Thymus (tissue), 11 donors: Measurements from ENCODE around the gene SIRT7. TPM values are rescaled to one million over a fixed set of nuclear protein-coding genes. Genes with fewer than 3 reads are reported as not detected.

Experiments used
- DNase-seq, 9 donors: peaks; one replicate each; pipeline ENCODE4 v3.0.0-alpha.2; 2013; ENCODE audit warnings: low spot score in 9 of 9, low read depth in 6 of 9, missing footprints in 1 of 9
- H3K27ac ChIP-seq, 2 donors: one replicate each; pipeline ENCODE4 v1.5.1; 2013; ENCODE audit warnings: control low read depth in 1 of 2, low read depth in 1 of 2, low read length in 1 of 2, mild to moderate bottlenecking in 1 of 2, moderate library complexity in 1 of 2
- H3K27me3 ChIP-seq, 2 donors: one replicate each; pipeline ENCODE4 v1.5.1; 2013; ENCODE audit warnings: low read length in 1 of 2; ENCODE audit not compliant: control insufficient read depth in 2 of 2, insufficient read depth in 1 of 2
- H3K36me3 ChIP-seq, 2 donors: one replicate each; pipeline ENCODE4 v1.5.1; 2013; ENCODE audit warnings: low read length in 1 of 2, mild to moderate bottlenecking in 1 of 2, moderate library complexity in 1 of 2; ENCODE audit not compliant: control insufficient read depth in 2 of 2, insufficient read depth in 2 of 2
- H3K4me1 ChIP-seq, 2 donors: one replicate each; pipeline ENCODE4 v1.5.1; 2013; ENCODE audit warnings: low read length in 2 of 2; ENCODE audit not compliant: control insufficient read depth in 2 of 2, insufficient read depth in 2 of 2
- H3K4me3 ChIP-seq, 2 donors: one replicate each; pipeline ENCODE4 v1.5.1; 2013; ENCODE audit warnings: low read length in 2 of 2, control low read depth in 1 of 2, mild to moderate bottlenecking in 1 of 2
- H3K9me3 ChIP-seq, 2 donors: one replicate each; pipeline ENCODE4 v1.5.1; 2013; ENCODE audit warnings: low read length in 1 of 2, mild to moderate bottlenecking in 1 of 2; ENCODE audit not compliant: control insufficient read depth in 2 of 2, insufficient read depth in 1 of 2
- WGBS: extraction: QIAGEN DNeasy Blood & Tissue Kit; methylation state at CpG from one replicate; pipeline ENCODE4 v1.1.7; 2013; 5-methylcytosine and 5-hydroxymethylcytosine counted together
- polyA plus RNA-seq: library from polyadenylated mRNA; stranded (reverse); fragments of 200-250 nt; gene quantifications from one replicate; pipeline ENCODE4 v1.2.3, GENCODE V29; 2013
- total RNA-seq: library from RNA; stranded (reverse); fragments of 120-200 nt; gene quantifications from one replicate; pipeline ENCODE4 v1.2.4, GENCODE V29; 2013
- donor health status: healthy.

The SIRT7 gene
- total and polyA plus RNA-seq, 2 donors, result 16.1 to 47.7 TPM

DNA sequence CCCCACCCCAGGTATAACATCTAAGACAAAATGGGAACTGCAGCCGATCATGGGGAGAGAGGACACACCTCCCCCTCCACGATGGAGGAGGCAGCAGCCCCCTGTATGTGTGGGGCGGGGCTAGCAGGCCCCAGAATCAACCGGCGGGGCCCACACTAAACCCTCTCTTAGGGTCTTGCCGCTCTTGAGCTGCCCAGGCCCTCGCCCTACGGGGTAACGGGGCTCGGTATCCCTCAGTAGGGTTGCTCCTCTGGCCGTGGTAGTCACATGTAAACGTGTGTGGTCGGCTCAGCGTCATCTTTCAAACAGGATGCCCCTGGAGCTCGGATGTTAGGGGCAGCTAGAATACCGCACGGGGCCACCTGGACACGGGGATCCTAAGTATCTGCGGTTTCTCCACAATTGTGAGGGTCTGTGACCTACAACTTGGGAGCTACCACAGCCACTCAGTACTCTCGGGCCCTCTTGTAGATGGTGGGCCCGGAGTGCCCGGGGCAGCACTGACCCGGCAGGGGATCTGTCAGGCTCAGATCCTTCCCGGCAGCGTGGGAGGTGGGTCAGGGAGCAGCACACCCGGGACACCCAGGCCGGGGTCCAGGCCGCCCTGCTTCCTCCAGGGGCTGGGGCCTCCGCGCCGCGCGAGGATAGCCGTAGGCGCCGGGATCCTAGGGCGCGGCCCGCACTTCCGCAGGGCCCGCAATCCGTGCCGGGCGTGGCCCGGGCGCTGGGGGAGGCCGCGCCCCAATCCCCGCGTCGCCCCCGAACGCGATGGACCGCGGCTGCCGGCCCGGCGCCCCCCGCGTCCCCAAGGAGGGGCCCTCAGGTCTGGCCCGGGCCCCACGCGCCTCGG lies 47.6 kb downstream of the SIRT7 start:
- peak in 2 of 9 donors; percentile 31 to 54 for DNase-seq
- H3K27me3 ChIP-seq, result peaks cover 0 to 2% of the 10 kb centered on the region in 2 donors
- peaks cover 5 to 50% of the 10 kb centered on the region in 2 donors for H3K4me1 ChIP-seq

DNA sequence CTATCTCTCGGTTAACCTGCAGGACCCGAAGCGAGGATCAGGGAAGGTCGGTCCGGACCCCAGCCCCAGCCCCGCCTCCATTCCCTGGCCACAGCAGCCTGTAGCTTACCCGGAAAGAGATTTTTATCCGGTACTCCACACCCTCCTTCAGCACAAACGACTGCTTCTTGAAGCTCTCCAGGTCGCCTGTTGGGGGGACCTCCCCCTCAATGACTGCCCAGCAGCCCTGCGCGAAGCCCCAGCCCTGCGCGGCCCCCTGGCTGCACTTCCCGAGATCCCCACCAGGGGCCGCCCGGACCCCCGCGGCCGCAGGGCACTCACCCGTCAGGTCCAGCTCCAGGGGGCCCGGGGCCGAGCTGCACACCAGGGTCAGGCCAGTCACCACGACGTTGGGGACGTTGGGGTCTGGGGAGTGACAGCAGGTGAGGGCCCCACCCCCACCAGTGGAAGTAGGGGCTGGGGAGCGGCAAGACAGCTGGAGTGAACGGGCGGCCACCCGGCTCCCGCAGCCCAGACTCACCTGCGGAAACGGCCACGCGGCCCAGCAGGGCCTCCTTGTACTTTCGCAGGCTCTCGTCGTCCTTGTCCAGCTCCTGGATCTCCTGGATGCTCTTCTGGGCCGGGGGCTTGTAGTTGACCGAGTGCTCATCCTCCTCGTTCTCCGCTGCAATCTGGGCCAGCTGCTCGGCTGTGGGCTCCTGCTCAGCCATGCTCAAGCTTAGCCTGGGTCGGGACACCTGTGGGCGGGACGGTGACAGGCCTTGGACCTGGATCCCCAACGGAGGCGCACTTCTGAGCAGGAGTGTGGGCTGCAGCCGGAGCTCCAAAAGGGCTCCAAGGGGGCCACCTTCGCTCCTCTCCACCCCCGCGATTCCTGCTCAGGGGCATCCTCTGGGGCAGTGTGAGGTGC lies 48.5 kb downstream of the SIRT7 start:
- H3K4me1 ChIP-seq, result peaks cover 5 to 50% of the 10 kb centered on the region in 2 donors

More for the DNA sequence above, 47.6 kb downstream of the SIRT7 start:
- peak overlapping the region; percentile 78 to 96 for H3K4me3 ChIP-seq
- H3K27ac ChIP-seq, result peak overlapping the region; percentile 90 to 91
- H3K9me3 ChIP-seq, result no peaks in the 10 kb centered on the region
- under 1% methylated on average over 65 of the region's 65 CpGs for WGBS
- H3K36me3 ChIP-seq, result peaks cover 37 to 43% of the 10 kb centered on the region in 2 donors

DNA sequence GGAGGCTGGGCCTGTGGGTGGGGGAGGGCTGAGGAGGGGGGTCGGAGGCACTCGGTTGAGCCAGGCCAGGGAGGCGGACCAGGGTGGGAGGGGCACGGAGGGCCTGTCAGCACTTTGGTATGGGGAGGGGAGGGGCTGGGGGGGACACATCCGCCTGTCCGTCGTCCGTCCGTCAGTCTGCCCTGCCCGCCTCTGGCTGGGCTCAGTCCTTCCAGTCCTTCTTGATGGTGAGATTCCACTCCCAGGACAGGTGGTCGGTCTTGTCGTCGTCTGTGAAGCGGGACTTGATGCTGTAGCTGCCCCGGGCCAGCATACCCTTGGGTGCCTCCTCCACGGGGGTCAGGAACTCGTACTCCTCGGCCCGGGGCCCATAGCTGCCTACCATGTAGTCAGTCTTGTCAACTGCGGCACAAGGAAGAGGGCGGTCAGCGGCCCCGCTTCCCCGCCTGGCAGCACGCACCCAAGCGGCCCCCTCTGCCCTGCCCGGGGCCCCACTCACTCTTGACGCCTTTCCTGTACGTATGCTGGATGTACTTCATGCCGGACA lies 49.2 kb downstream of the SIRT7 start:
- Histone ChIP-seq H3K4me3 (no peak overlapping the region), H3K9me3 (no peaks in the 10 kb centered on the region), H3K36me3 (peaks cover 42 to 44% of the 10 kb centered on the region in 2 donors), H3K4me1 (peaks cover 5 to 48% of the 10 kb centered on the region in 2 donors), H3K27ac (peak overlapping the region in 1 of 2 donors; percentile 33), H3K27me3 (peaks cover 0 to 2% of the 10 kb centered on the region in 2 donors)
- DNase-seq, result no peak
- 92% methylated on average over 30 of the region's 30 CpGs for WGBS

More for the DNA sequence above, 48.5 kb downstream of the SIRT7 start:
- H3K36me3 ChIP-seq, result peaks cover 38 to 44% of the 10 kb centered on the region in 2 donors
- H3K27ac ChIP-seq, result peak overlapping the region; percentile 90 to 91
- peak overlapping the region; percentile 78 to 96 for H3K4me3 ChIP-seq
- peaks cover 0 to 2% of the 10 kb centered on the region in 2 donors for H3K27me3 ChIP-seq
- peak in 2 of 9 donors; percentile 31 to 42 for DNase-seq
- H3K9me3 ChIP-seq, result no peaks in the 10 kb centered on the region
- 59% methylated on average over 52 of the region's 52 CpGs for WGBS

DNA sequence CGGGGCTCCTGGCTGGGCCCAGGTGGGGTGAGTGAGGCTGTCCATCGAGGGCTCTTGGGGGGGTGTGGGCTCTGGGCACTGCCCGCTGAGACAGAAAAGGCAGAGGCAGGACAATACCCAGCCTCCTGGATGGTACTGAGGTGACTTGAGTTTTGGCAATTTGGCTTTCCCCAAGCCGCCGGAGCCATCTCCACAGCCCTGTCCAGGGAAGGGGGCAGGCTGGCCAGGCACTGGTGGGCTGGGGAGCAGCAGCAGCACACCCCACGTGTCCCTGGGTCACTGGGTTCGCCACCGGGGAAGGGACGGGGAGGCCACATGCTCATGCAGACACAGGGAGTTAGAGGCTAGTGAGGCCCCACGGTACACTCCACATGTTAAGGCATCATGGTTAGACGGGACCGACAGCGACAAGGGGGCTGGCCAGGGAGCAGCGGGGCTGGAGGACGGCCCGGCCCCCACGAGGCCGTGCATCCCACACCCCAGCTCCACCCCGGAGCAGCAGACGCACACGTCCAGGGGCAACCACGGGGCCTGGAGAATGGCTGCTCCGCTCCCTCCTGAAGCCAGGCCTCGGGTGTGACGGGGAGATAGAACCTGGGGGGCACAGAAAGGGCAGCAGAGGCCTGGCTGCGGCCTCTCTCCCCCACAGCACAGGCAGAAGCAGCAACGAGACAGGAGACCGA lies 49.8 kb downstream of the SIRT7 start:
- no peak for DNase-seq
- Histone ChIP-seq H3K27me3 (peaks cover 0 to 2% of the 10 kb centered on the region in 2 donors), H3K4me1 (peaks cover 5 to 46% of the 10 kb centered on the region in 2 donors), H3K27ac (peak overlapping the region in 1 of 2 donors; percentile 47), H3K4me3 (no peak overlapping the region), H3K36me3 (peaks cover 44% of the 10 kb centered on the region in 2 donors), H3K9me3 (no peaks in the 10 kb centered on the region)
- WGBS, result 94% methylated on average over 28 of the region's 28 CpGs

DNA sequence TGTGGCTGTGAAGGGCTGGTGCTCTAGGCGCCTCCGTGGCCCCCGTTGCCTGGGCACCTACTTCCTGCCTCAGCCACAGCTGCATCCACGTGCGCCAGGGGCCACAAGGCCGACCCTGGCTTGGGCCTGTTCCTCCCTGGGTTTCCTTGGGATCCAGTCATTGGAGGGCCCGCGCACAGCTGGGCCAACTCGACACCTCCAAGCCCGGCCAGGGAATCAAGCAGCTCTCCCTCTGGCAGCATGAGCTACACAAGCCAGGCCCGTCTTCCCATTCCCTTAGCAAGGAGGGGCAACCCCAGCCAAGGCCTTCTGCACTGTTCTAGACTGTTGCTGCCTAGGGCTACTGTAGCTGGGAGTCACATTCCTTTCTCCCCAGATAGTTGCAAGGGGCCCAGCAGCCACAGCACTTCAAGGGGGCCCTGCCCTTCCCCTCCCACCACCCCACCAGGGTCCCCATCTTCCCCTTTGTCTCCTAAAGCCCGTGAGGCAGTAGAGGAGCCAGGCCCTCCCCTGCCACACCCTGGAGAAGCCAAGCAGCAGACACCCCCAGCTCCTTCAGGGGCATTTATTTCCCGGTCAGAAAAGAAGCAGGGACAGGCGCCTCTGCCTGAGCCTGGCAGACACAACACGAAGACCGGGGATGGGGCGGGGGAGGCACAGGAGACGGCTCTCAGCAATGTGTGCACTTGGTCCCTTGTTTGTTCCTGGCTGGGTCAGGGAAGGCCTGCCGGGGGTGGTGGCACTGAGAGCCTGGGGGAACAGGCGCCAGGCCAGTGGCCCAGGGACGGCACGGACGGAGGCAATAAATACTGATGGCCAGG lies 50.6 kb downstream of the SIRT7 start:
- peaks cover 45 to 47% of the 10 kb centered on the region in 2 donors for H3K36me3 ChIP-seq
- H3K9me3 ChIP-seq, result no peaks in the 10 kb centered on the region
- H3K27ac ChIP-seq, result peak overlapping the region in 1 of 2 donors; percentile 47
- H3K4me3 ChIP-seq, result no peak overlapping the region
- peaks cover 5 to 40% of the 10 kb centered on the region in 2 donors for H3K4me1 ChIP-seq
- DNase-seq, result no peak
- peaks cover 0 to 2% of the 10 kb centered on the region in 2 donors for H3K27me3 ChIP-seq
- WGBS, result 70% methylated on average over 23 of the region's 23 CpGs

DNA sequence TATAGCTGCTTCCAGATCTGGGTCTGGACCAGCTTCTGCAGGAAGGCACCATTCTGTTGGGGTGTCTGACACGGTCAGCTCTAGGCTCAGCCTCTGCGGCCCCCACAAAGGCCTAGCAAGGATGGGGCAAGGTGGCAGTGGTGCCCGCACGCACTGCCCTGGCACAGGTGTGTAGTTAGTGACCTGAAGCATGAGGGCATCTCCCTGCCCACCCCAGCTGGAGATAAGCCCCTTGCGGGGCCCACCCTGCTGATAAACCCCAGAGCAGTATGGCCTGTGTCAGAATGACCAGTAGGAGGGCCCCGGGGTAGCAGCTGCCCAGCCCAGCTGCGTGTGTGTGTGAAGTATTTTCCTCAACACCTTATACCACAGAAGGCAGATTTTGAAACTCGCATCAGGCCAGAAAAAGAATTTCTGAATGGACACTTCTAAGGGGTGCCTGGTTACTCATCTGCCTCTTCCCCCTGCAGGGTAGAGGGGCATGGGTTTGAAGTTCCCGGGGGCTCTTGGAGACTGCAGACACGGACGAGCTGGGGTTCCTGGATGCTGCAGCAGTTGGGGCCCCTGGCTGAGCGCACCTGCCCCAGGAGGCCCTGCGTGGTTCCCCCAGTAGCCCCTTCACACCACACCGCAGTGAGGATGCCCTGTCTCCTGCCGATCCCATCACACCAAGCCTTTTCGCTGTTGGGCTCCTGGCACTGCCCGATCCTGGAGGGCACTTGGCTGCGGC lies 51.4 kb downstream of the SIRT7 start:
- no peak for DNase-seq
- Histone ChIP-seq H3K36me3 (peaks cover 45 to 47% of the 10 kb centered on the region in 2 donors), H3K27ac (no peak overlapping the region), H3K27me3 (peaks cover 0 to 2% of the 10 kb centered on the region in 2 donors), H3K9me3 (no peaks in the 10 kb centered on the region), H3K4me1 (peaks cover 10 to 42% of the 10 kb centered on the region in 2 donors), H3K4me3 (no peak overlapping the region)
- 84% methylated on average over 18 of the region's 18 CpGs for WGBS

DNA sequence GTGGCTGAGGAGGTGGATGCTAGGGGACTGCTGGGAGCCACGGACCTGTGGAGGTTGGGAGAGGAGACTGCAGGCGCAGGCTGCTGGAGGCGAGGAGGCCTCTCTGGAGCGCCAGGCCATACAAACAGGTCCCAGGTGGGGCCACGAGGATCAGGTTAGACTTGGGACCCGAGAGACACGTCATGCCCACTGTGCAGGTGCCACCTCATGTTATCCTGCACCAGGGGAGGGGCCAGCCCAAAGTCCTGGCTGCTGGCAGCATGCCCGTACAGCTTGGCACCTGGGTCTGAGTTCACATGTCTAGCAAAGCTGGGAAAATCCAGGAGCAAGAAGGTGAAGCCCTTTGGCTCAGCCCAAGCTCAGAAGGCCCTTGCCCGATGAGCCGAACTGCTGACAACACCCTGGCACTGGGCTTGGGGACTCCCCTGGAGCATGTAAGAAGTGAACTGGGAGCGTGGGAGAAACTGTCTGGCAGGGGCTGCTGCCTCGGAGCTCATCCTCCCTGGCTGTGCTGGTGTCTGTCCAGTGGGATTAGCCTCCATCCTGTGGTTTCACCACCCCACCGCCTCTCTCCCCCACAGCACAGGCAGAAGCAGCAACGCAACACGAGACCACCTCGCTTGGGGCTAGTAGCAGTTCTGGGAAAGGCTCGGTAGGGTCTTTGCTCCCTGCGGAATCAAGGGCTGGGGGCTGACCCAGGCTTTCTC lies 52.1 kb downstream of the SIRT7 start:
- 95% methylated on average over 18 of the region's 18 CpGs for WGBS
- H3K4me3 ChIP-seq, result no peak overlapping the region
- peaks cover 0 to 2% of the 10 kb centered on the region in 2 donors for H3K27me3 ChIP-seq
- H3K9me3 ChIP-seq, result no peaks in the 10 kb centered on the region
- H3K27ac ChIP-seq, result no peak overlapping the region
- peaks cover 13 to 46% of the 10 kb centered on the region in 2 donors for H3K4me1 ChIP-seq
- DNase-seq, result no peak
- peaks cover 45 to 47% of the 10 kb centered on the region in 2 donors for H3K36me3 ChIP-seq
